OCI-LY7 (cell line): ENCODE data around the gene GCA. TPM values are rescaled to one million over a fixed set of nuclear protein-coding genes. Genes with fewer than 3 reads are reported as not detected.

ENCODE experiments used
- BruUV-seq: library from RNA; stranded (reverse); fragments of 400-500 nt; replicated peaks from 2 replicates; lab custom pipeline; 2021; lab: Mats Ljungman, UMichigan
- CTCF ChIA-PET: fragments of 300-600 bp; sonication (Branson Sonifier 250); formaldehyde crosslinking; loops from one replicate; lab custom pipeline; 2022; ENCODE audit warnings: antibody characterized with exemption; ENCODE audit not compliant: unreplicated experiment; lab: Charles Lee
- POLR2A ChIA-PET: fragments of 300-600 bp; sonication (Branson Sonifier 250); formaldehyde crosslinking; loops from one replicate; lab custom pipeline; 2022; ENCODE audit warnings: antibody characterized with exemption; lab: Charles Lee
- DNase-seq: peaks from one replicate; pipeline ENCODE4 v3.0.0-alpha.2; 2015; ENCODE audit warnings: low spot score
- H2AFZ ChIP-seq: fragments of 200-600 bp; sonication (generic), shearing (Covaris generic); 2 replicates; pipeline ENCODE4 v1.6.1; 2014; ENCODE audit warnings: mild to moderate bottlenecking, antibody characterized with exemption, low read length, moderate library complexity
- H3K27ac ChIP-seq: fragments of 200-600 bp; sonication (generic); 2 replicates; pipeline ENCODE4 v1.5.1; 2014; ENCODE audit warnings: mixed run types, low read depth, mild to moderate bottlenecking, moderate library complexity, low read length, inconsistent platforms; ENCODE audit not compliant: poor library complexity, severe bottlenecking
- H3K36me3 ChIP-seq: fragments of 200-600 bp; sonication (generic); 2 replicates; pipeline ENCODE4 v1.6.1; 2014; ENCODE audit warnings: mild to moderate bottlenecking, antibody characterized with exemption, low read length, moderate library complexity, mixed read lengths; ENCODE audit not compliant: insufficient read depth
- H3K4me1 ChIP-seq: fragments of 200-600 bp; sonication (generic); 2 replicates; pipeline ENCODE4 v1.5.1; 2014; ENCODE audit warnings: mild to moderate bottlenecking, low read length; ENCODE audit not compliant: insufficient read depth, poor library complexity, severe bottlenecking
- H3K4me2 ChIP-seq: fragments of 200-600 bp; sonication (generic); 2 replicates; pipeline ENCODE4 v1.6.1; 2014; ENCODE audit warnings: mild to moderate bottlenecking, low read length
- H3K4me3 ChIP-seq: fragments of 200-600 bp; sonication (generic); 2 replicates; pipeline ENCODE4 v1.5.1; 2014; ENCODE audit warnings: mild to moderate bottlenecking, low read depth, low read length; ENCODE audit not compliant: poor library complexity, severe bottlenecking
- H3K79me2 ChIP-seq: fragments of 200-600 bp; sonication (generic); 2 replicates; pipeline ENCODE4 v1.6.1; 2016; ENCODE audit warnings: low read depth, mild to moderate bottlenecking, low read length, moderate library complexity, mixed read lengths; ENCODE audit not compliant: insufficient read depth
- H3K9me2 ChIP-seq: fragments of 200-600 bp; sonication (generic); 2 replicates; pipeline ENCODE4 v1.6.1; 2016; ENCODE audit warnings: mild to moderate bottlenecking, low read length, mixed read lengths; ENCODE audit not compliant: insufficient read depth
- H3K9me3 ChIP-seq: fragments of 200-600 bp; sonication (generic); 2 replicates; pipeline ENCODE4 v1.6.1; 2014; ENCODE audit warnings: mild to moderate bottlenecking, mixed run types, low read length, mixed read lengths
- H4K20me1 ChIP-seq: fragments of 200-600 bp; sonication (generic); 2 replicates; pipeline ENCODE4 v1.6.1; 2014; ENCODE audit warnings: mild to moderate bottlenecking, antibody characterized with exemption, low read length, moderate library complexity, mixed read lengths; ENCODE audit not compliant: insufficient read depth
- CTCF ChIP-seq: fragments of 200-600 bp; sonication (generic); conservative IDR thresholded peaks from 2 replicates; pipeline ENCODE4 v1.5.1; 2014; ENCODE audit warnings: mild to moderate bottlenecking, antibody characterized with exemption, low read length, moderate library complexity, mixed read lengths
- EZH2phosphoT487 ChIP-seq: fragments of 200-600 bp; sonication (generic); IDR thresholded peaks from 2 replicates; pipeline ENCODE4 v1.6.1; 2018; ENCODE audit warnings: low read depth, borderline replicate concordance, mild to moderate bottlenecking, mixed run types, antibody characterized with exemption, low read length, moderate library complexity, mixed read lengths
- intact Hi-C: fragments of 100-400 bp; cut with micrococcal nuclease; formaldehyde crosslinking; loops from one replicate; pipeline ENCODE4 v1.10.0; 2022; ENCODE audit not compliant: unreplicated experiment
- total RNA-seq, 2 experiments: library from RNA; depleted of rRNA in 1 of 2; stranded (reverse); fragments of >200 nt in 1 of 2; shearing (Covaris generic) in 1 of 2; gene quantifications; 2 replicates each; pipeline ENCODE4 v1.2.3, GENCODE V29; 2014 to 2022

Gene GCA
- total RNA-seq, 2 experiments from 2014 or later, result 37.3 to 38.4 TPM

DNA sequence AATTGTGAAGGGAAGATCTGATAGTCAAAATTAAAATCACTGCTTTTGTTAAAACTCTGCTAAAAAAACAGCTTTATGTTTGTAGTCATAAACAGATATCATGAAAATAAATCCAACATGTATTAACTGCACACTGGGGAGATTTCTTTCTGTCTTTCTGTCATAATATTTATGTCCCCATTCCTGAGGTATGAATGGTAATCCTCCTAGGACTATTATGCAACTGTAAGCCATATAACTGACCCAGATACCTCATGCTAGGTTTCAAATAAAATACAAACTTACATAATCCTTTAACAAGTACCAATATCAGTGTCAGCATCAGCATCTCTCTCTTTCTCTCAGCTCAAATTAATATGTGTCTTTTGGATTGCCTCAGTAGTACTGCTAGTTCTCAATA is 43.7 kb upstream of the GCA start:
- CTCF ChIA-PET, result interaction anchor here (0.9 kb wide), 1 partner anchor 34 kb away, joined by 3 read pairs; no protein-coding TSS in a partner anchor
- Histone ChIP-seq H3K36me3 (0 out of 2 replicates have a peak, but pooled peaks cover 4% of the 10 kb centered on the region), H3K4me2 (no peak overlapping the region), H3K4me3 (no peak overlapping the region), H3K27ac (no peak overlapping the region), H3K79me2 (no peaks in the 10 kb centered on the region), H2AFZ (no peak overlapping the region), H3K4me1 (no peaks in the 10 kb centered on the region), H3K9me3 (no peaks in the 10 kb centered on the region), H3K9me2 (no peaks in the 10 kb centered on the region), H4K20me1 (no peaks in the 10 kb centered on the region)
- TF ChIP-seq CTCF, result no peak
- TF ChIP-seq EZH2phosphoT487, result no peak
- DNase-seq, result no peak
- intact Hi-C loops, result no loop called here
- no TSS peak for BruUV-seq
- POLR2A ChIA-PET, result no interaction called here

DNA sequence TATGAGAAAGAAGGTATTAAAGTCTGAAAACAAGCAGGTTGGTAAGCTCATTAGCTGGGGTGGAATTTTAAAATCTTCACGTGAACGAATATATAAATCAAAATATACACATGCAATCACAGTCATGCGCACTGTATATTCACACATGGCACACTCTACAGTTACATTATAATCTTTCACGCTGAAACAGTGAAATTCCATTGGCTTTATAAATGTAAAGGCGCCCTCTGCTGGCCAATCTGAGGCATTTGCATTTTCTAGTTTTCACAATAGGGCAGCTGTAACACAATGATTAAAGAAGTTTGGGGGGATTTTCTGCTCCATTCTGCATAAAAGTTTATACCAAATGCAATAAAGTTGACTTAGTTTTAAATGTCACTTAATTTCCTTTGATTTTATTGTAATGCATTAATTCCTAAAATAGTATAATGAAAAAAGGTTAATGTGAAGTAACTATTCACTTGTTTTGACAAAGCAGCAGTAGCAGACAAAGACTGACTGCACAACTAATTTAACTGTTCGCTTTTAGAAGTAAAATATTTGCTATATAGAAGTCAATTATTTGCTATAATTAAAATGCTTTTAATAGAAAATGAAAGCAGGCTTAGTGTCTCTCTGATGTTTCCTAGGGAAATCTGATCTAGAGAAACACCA is 42.7 kb upstream of the GCA start:
- Histone ChIP-seq H3K9me3 (no peaks in the 10 kb centered on the region), H3K4me1 (no peaks in the 10 kb centered on the region), H2AFZ (0 out of 2 replicates have a peak overlapping the region, but pooled peaks have one; percentile 37), H3K9me2 (no peaks in the 10 kb centered on the region), H3K4me2 (0 out of 2 replicates have a peak overlapping the region, but pooled peaks have one; percentile 32), H3K36me3 (0 out of 2 replicates have a peak, but pooled peaks cover 4% of the 10 kb centered on the region), H4K20me1 (no peaks in the 10 kb centered on the region), H3K27ac (no peak overlapping the region), H3K79me2 (no peaks in the 10 kb centered on the region), H3K4me3 (no peak overlapping the region)
- DNase-seq, result peak; percentile 72
- no peak for TF ChIP-seq EZH2phosphoT487
- TF ChIP-seq CTCF, result peak; percentile 97
- ChIA-PET CTCF (no interaction called here), POLR2A (interaction anchor here (0.7 kb wide), 1 partner anchor 81 kb away, joined by 3 read pairs; no protein-coding TSS in a partner anchor)
- intact Hi-C loops, result no loop called here
- no TSS peak for BruUV-seq

DNA sequence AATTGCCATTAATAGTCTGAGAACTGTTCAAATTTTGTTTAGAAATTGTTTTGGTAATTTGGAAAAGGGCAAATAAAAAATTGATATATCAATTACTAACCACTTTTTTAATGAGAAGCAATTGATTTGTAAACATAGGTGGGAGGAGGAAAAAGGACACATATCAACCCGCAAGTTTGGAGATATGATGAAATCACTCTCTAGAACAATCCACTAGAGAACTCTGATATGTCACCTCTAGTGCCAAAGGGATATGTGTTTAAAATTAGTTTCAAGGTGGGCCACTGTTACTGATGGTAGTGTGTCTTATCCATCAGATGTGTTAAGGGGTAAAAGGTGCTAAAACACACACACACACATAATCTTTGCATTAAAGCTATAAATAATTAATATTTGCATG is 42.1 kb upstream of the GCA start:
- TF ChIP-seq EZH2phosphoT487 (no peak), CTCF (no peak)
- Histone ChIP-seq H3K4me2 (no peak overlapping the region), H3K36me3 (0 out of 2 replicates have a peak, but pooled peaks cover 4% of the 10 kb centered on the region), H3K9me2 (no peaks in the 10 kb centered on the region), H3K9me3 (no peaks in the 10 kb centered on the region), H2AFZ (no peak overlapping the region), H3K27ac (no peak overlapping the region), H4K20me1 (no peaks in the 10 kb centered on the region), H3K4me1 (no peaks in the 10 kb centered on the region), H3K79me2 (no peaks in the 10 kb centered on the region), H3K4me3 (no peak overlapping the region)
- no peak for DNase-seq
- ChIA-PET CTCF (no interaction called here), POLR2A (no interaction called here)
- no TSS peak for BruUV-seq
- intact Hi-C loops, result no loop called here
